Fibroblast of villous mesenchyme (primary cell): ENCODE measurements around the gene BLZF1. TPM values are rescaled to one million over a fixed set of nuclear protein-coding genes. Genes with fewer than 3 reads are reported as not detected.
"Not testable (repeated sequence)": the region's sequence is repeated elsewhere in the genome, so short reads cannot be mapped to it uniquely, and the experiment has no call there.

ENCODE experiments used
- DNase-seq: peaks from one replicate; pipeline ENCODE4 v3.0.0-alpha.2; 2010; ENCODE audit warnings: low read depth
- H3K4me3 ChIP-seq: 2 replicates; pipeline ENCODE4 v1.5.1; 2011; ENCODE audit warnings: low read depth, mild to moderate bottlenecking, low read length
- CTCF ChIP-seq: IDR thresholded peaks from 2 replicates; pipeline ENCODE4 v1.5.1; 2012; ENCODE audit warnings: low read depth, mild to moderate bottlenecking, low read length; ENCODE audit not compliant: insufficient read depth
- total RNA-seq: library from RNA; depleted of rRNA; stranded (reverse); fragments of >200 nt; gene quantifications from 2 replicates; pipeline ENCODE4 v1.2.3, GENCODE V29; 2012

Gene BLZF1
- total RNA-seq, 1 donor = 40.6 TPM

- H3K4me3 ChIP-seq = no peak overlapping the region
- TF ChIP-seq CTCF = no peak
- DNase-seq = no peak
Measured at GRCh38 chr1:169326956-169327268, 41.1 kb upstream of the BLZF1 start.

GRCh38 chr1:169327875-169328274 is 40.1 kb upstream of the BLZF1 start:
- H3K4me3 ChIP-seq = no peak overlapping the region
- DNase-seq = no peak
- TF ChIP-seq CTCF = no peak

- no peak overlapping the region for H3K4me3 ChIP-seq
- no peak for TF ChIP-seq CTCF
- DNase-seq = no peak
Measured at GRCh38 chr1:169329383-169329782, 38.6 kb upstream of the BLZF1 start.

- no peak overlapping the region for H3K4me3 ChIP-seq
- no peak for DNase-seq
- no peak for TF ChIP-seq CTCF
Measured at GRCh38 chr1:169330927-169331326, 37.1 kb upstream of the BLZF1 start.

GRCh38 chr1:169334727-169335126 is 33.3 kb upstream of the BLZF1 start:
- H3K4me3 ChIP-seq, DNase-seq: not testable (repeated sequence)

GRCh38 chr1:169336947-169337715 is 30.9 kb upstream of the BLZF1 start:
- H3K4me3 ChIP-seq, DNase-seq: not testable (repeated sequence)

GRCh38 chr1:169338617-169339016 is 29.4 kb upstream of the BLZF1 start:
- no peak for TF ChIP-seq CTCF
- no peak overlapping the region for H3K4me3 ChIP-seq

GRCh38 chr1:169339773-169340172 is 28.2 kb upstream of the BLZF1 start:
- DNase-seq = no peak
- no peak overlapping the region for H3K4me3 ChIP-seq
- no peak for TF ChIP-seq CTCF

More at GRCh38 chr1:169338617-169339016, 29.4 kb upstream of the BLZF1 start:
- no peak for DNase-seq
